Hematopoietic multipotent progenitor cell treated with erythropoietin and hydrocortisone succinate and interleukin-3 and kit ligand, for 6 days (in vitro differentiated cells): ENCODE measurements around the gene RBCK1.
"Not testable (repeated sequence)": the region's sequence is repeated elsewhere in the genome, so short reads cannot be mapped to it uniquely, and the experiment has no call there.

Experiments used
- DNase-seq: peaks from one replicate; pipeline ENCODE4 v3.0.0-alpha.2; 2015

The RBCK1 gene

DNA sequence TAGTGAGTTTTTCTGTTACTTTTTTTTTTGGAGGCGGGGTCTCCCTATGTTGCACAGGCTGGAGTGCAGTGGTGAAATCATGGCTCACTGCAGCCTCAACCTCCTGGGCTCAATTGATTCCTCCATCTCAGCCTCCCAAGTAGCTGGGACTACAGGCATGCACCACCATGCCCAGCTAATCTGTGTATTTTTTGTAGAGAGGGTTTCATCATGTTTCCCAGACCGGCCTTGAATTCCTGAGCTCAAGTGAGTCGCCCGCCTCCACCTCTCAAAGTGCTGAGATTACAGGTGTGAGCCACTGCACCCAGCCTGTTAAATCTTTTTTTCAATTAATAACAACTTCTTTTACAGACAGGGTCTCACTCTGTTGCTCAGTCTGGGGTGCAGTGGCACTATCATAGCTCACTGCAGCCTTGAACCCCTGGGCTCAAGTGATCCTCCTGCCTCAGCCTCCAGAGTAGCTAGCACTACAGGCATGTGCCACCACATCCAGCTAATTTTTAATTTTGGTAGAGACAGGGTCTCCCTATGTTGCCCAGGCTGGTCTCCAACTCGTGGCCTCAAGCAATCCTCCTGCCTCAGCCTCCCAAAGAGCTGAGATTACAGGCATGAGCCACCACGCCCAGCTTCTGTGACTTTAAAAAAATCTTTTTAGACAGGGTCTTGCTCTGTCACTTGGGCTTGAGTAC, 68.6 kb downstream of the RBCK1 start:
- not testable (repeated sequence) for DNase-seq

GRCh38 chr20:478010-478948, 70.2 kb downstream of the RBCK1 start:
- DNase-seq, result no peak

- DNase-seq, result peak; percentile 87
These were observed 70.9 kb downstream of the RBCK1 start for GRCh38 chr20:478949-479429.

DNA sequence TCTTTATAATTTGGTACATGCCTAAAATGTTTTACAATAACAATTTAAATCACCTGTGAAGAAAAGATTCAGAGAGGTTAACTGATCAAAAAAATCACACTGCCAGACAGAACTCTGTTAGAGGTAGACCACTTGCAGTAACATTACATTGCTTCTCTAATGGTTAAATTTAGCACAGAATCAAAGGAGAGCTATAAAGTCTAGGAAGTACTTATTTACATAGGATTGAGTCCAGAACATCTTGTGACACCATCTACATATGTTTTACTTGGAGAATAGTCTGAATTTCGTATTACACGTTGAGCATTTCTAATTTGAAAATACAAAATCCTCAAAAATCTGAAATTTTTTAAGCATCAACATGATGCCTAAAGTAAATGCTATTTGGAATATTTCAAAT, 71.4 kb downstream of the RBCK1 start:
- DNase-seq, result no peak

GRCh38 chr20:480044-480443, 71.9 kb downstream of the RBCK1 start:
- no peak for DNase-seq

DNA sequence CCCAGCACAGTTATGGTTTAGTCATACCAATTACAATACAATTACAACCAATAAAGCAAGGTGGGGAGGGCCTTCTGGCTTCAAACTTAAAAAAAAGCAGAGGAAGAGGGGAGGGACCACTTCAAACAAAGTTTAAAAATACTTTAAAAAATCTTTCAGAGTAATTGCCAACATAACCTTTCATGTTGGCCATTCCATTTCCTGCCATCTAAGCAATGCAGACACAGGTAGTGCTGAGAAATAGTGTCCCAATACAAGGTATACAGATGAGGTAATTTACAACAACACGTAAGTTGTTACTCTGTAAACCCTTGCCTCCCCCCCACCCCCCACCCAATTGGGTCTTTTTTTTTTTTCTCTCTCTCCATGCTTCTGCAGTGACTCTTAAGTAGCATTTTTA, 73.1 kb downstream of the RBCK1 start:
- no peak for DNase-seq
